ENCODE measurements around the gene OR13H1.
"Not testable (repeated sequence)": the region's sequence is repeated elsewhere in the genome, so short reads cannot be mapped to it uniquely, and the experiment has no call there.

The OR13H1 gene

GRCh38 chrX:131543774-131544173, at the start of gene OR13H1:
Gene OR13H1 (plus strand): TSS chrX:131544074. CDS start chrX:131544074, 0 bp downstream.
- DNase-seq = no peak

GRCh38 chrX:131501556-131501955, 42.3 kb upstream of the OR13H1 start:
- DNase-seq = not testable (repeated sequence)

- DNase-seq = no peak
These were observed 30.5 kb upstream of the OR13H1 start for GRCh38 chrX:131513159-131513914.

GRCh38 chrX:131521824-131522223, 22.1 kb upstream of the OR13H1 start:
- DNase-seq = no peak

- DNase-seq = no peak
These were observed 344 bp downstream of the OR13H1 start for GRCh38 chrX:131544218-131544617.

- no peak for DNase-seq
These were observed 5.1 kb downstream of the OR13H1 start for GRCh38 chrX:131549011-131549410.

GRCh38 chrX:131552453-131552852, 8.6 kb downstream of the OR13H1 start:
- DNase-seq = not testable (repeated sequence)

GRCh38 chrX:131558562-131558961, 14.7 kb downstream of the OR13H1 start:
- DNase-seq = no peak

GRCh38 chrX:131564553-131565229, 20.8 kb downstream of the OR13H1 start:
- no peak for DNase-seq

- DNase-seq = no peak
These were observed 22.0 kb downstream of the OR13H1 start for GRCh38 chrX:131565909-131566308.

- DNase-seq = no peak
These were observed 27.5 kb downstream of the OR13H1 start for GRCh38 chrX:131571348-131571747.

- DNase-seq = no peak
These were observed 28.6 kb downstream of the OR13H1 start for GRCh38 chrX:131572372-131573014.

GRCh38 chrX:131577413-131577812, 33.5 kb downstream of the OR13H1 start:
- no peak for DNase-seq

GRCh38 chrX:131577999-131578734, 34.3 kb downstream of the OR13H1 start:
- DNase-seq = no peak

GRCh38 chrX:131578735-131579367, 35.0 kb downstream of the OR13H1 start:
- not testable (repeated sequence) for DNase-seq

- DNase-seq = no peak
These were observed 45.1 kb downstream of the OR13H1 start for GRCh38 chrX:131588995-131589394.
